Thoracic aorta (tissue), 2 donors: ENCODE measurements around the gene ASTN1. TPM values are rescaled to one million over a fixed set of nuclear protein-coding genes. Genes with fewer than 3 reads are reported as not detected.

Experiments used
- ATAC-seq: fragments of 150-250 bp; one replicate; pipeline ENCODE4 v1.8.0; 2017; ENCODE audit warnings: low read depth; ENCODE audit not compliant: insufficient number of reproducible peaks, low FRiP score
- DNase-seq: peaks from one replicate; pipeline ENCODE4 v3.0.0-alpha.2; 2020; ENCODE audit warnings: low spot score
- H3K27ac ChIP-seq, 2 donors: fragments of 200-600 bp; sonication (generic); 1 replicate in 1 of 2; 2 replicates in 1 of 2; pipeline ENCODE4 v1.5.1; 2016; ENCODE audit warnings: mild to moderate bottlenecking in 2 of 2, moderate library complexity in 2 of 2
- H3K27me3 ChIP-seq: fragments of 200-600 bp; sonication (generic); replicated peaks from 2 replicates; pipeline ENCODE4 v1.6.0; 2016; ENCODE audit warnings: mild to moderate bottlenecking; ENCODE audit not compliant: insufficient read depth
- H3K36me3 ChIP-seq: fragments of 200-600 bp; sonication (generic); one replicate; pipeline ENCODE4 v1.5.1; 2016
- H3K4me1 ChIP-seq, 2 donors: fragments of 200-600 bp; sonication (generic); 1 replicate in 1 of 2; 2 replicates in 1 of 2; pipeline versions ENCODE4 v1.5.1 to v1.6.0; 2016; ENCODE audit warnings: low read depth in 2 of 2, mild to moderate bottlenecking in 1 of 2; ENCODE audit not compliant: control insufficient read depth in 1 of 2
- H3K4me3 ChIP-seq: fragments of 200-600 bp; sonication (generic); 2 replicates; pipeline ENCODE4 v1.5.1; 2016; ENCODE audit warnings: mild to moderate bottlenecking
- H3K9me3 ChIP-seq: fragments of 200-600 bp; sonication (generic); 2 replicates; pipeline ENCODE4 v1.5.1; 2016
- CTCF ChIP-seq: fragments of 200-600 bp; sonication (generic); IDR thresholded peaks from one replicate; pipeline ENCODE4 v1.5.1; 2019; ENCODE audit warnings: antibody characterized with exemption
- total RNA-seq, 2 donors: library from RNA; depleted of rRNA; stranded (reverse); fragments of >200 nt; gene quantifications; one replicate each; pipeline versions ENCODE4 v1.1.0 to v1.2.3, GENCODE V29; 2016

The ASTN1 gene
- total RNA-seq, 2 donors from 2014 or later = 0.41 to 0.42 TPM

- ATAC-seq = no peak
- Histone ChIP-seq H3K27ac (no peak overlapping the region), H3K27me3 (no peaks in the 10 kb centered on the region), H3K36me3 (no peaks in the 10 kb centered on the region), H3K9me3 (no peaks in the 10 kb centered on the region), H3K4me3 (no peak overlapping the region), H3K4me1 (peaks cover 4 to 13% of the 10 kb centered on the region in 2 donors)
- TF ChIP-seq CTCF = no peak
- no peak for DNase-seq
Observed at GRCh38 chr1:177173976-177174375, 9.5 kb upstream of the ASTN1 start.

- H3K27me3 ChIP-seq = no peaks in the 10 kb centered on the region
- no peak for DNase-seq
- no peak overlapping the region for H3K27ac ChIP-seq
- H3K36me3 ChIP-seq = no peaks in the 10 kb centered on the region
- peaks cover 4 to 13% of the 10 kb centered on the region in 2 donors for H3K4me1 ChIP-seq
- ATAC-seq = no peak
- TF ChIP-seq CTCF = no peak
- H3K9me3 ChIP-seq = no peaks in the 10 kb centered on the region
- no peak overlapping the region for H3K4me3 ChIP-seq
Observed at GRCh38 chr1:177172866-177173265, 8.4 kb upstream of the ASTN1 start.

- no peak overlapping the region for H3K4me3 ChIP-seq
- no peak for TF ChIP-seq CTCF
- DNase-seq (no peak), ATAC-seq (no peak)
- H3K27ac ChIP-seq = no peak overlapping the region
- no peaks in the 10 kb centered on the region for H3K27me3 ChIP-seq
- H3K36me3 ChIP-seq = no peaks in the 10 kb centered on the region
- no peaks in the 10 kb centered on the region for H3K9me3 ChIP-seq
- H3K4me1 ChIP-seq = peaks cover 4 to 13% of the 10 kb centered on the region in 2 donors
Observed at GRCh38 chr1:177172272-177172671, 7.8 kb upstream of the ASTN1 start.

DNA sequence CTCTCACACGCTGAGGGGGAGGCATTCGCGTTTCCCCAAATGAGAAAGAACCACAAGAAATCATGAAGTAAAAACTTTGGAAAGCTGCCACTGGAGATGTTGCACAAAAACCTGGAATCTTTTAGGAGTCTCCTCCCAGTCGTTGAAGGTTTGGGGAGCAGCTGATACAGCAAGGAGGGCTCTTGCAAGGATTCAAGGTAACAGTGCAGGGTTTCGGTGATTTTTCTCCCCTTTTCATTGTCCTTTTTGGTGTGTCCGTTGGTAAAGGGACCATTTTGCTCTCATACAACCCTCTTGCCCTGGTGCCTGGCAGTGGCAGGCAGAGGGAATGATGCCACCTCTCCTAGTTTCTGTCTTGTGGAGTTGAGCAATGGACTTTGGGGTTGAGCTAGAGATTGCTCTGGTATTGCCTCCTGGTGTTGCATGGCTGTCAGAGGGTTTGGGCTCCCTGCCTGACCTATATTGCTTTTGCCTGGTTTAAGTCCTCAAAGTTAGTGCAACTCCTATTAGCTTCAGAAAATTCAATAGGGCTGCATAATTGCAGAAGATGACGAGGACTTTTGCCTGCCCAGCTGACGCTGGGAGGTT, 7.1 kb upstream of the ASTN1 start:
- H3K36me3 ChIP-seq = no peaks in the 10 kb centered on the region
- no peak for TF ChIP-seq CTCF
- H3K4me1 ChIP-seq = peaks cover 4 to 13% of the 10 kb centered on the region in 2 donors
- H3K27ac ChIP-seq = no peak overlapping the region
- H3K4me3 ChIP-seq = peak overlapping the region; percentile 69
- ATAC-seq (no peak), DNase-seq (no peak)
- H3K27me3 ChIP-seq = no peaks in the 10 kb centered on the region
- H3K9me3 ChIP-seq = no peaks in the 10 kb centered on the region

- H3K27me3 ChIP-seq = no peaks in the 10 kb centered on the region
- DNase-seq = no peak
- H3K4me3 ChIP-seq = peak within 1 kb of the TSS; percentile 69
- no peaks in the 10 kb centered on the region for H3K36me3 ChIP-seq
- no peak within 1 kb of the TSS for H3K27ac ChIP-seq
- peaks cover 4 to 13% of the 10 kb centered on the region in 2 donors for H3K4me1 ChIP-seq
- no peak for ATAC-seq
- no peaks in the 10 kb centered on the region for H3K9me3 ChIP-seq
- no peak for TF ChIP-seq CTCF
Observed at GRCh38 chr1:177170756-177171535, 6.4 kb upstream of the ASTN1 start, which contains the start of gene BRINP2. Gene BRINP2, plus strand, starts transcription at chr1:177170958. Its CDS starts 58,919 bp downstream, at chr1:177229877.
